Fibroblast of lung (primary cell): Measurements from ENCODE around the gene TPP2. TPM values are rescaled to one million over a fixed set of nuclear protein-coding genes. Genes with fewer than 3 reads are reported as not detected.

Experiments
- DNase-seq, 2 donors: peaks; one replicate each; pipeline versions ENCODE4 v3.0.0 to v3.0.0-alpha.2; 2010; ENCODE audit warnings: low read depth in 2 of 2
- H2AFZ ChIP-seq: 2 replicates; pipeline ENCODE4 v1.5.1; 2012; ENCODE audit warnings: low read length, control low read depth, inconsistent platforms
- H3K27ac ChIP-seq: 2 replicates; pipeline ENCODE4 v1.5.1; 2011; ENCODE audit warnings: low read length, control low read depth; ENCODE audit not compliant: insufficient read depth
- H3K27me3 ChIP-seq: 2 replicates; pipeline ENCODE4 v1.5.1; 2011; ENCODE audit warnings: mild to moderate bottlenecking, low read length; ENCODE audit not compliant: control insufficient read depth, insufficient read depth
- H3K36me3 ChIP-seq: 2 replicates; pipeline ENCODE4 v1.5.1; 2011; ENCODE audit warnings: low read length; ENCODE audit not compliant: control insufficient read depth, insufficient read depth
- H3K4me1 ChIP-seq: 2 replicates; pipeline ENCODE4 v1.5.1; 2011; ENCODE audit warnings: low read length; ENCODE audit not compliant: control insufficient read depth, insufficient read depth; ENCODE audit errors: extremely low read depth
- H3K4me2 ChIP-seq: 2 replicates; pipeline ENCODE4 v1.5.1; 2011; ENCODE audit warnings: low read length, control low read depth; ENCODE audit not compliant: insufficient read depth; ENCODE audit errors: extremely low read depth
- H3K4me3 ChIP-seq, 4 experiments: fragments of 200-600 bp in 1 of 4; sonication (generic) in 1 of 4; replicated peaks in 1 of 4; 2 replicates each; pipeline ENCODE4 v1.5.1; 2011 to 2016; ENCODE audit warnings: low read length in 4 of 4, low read depth in 3 of 4, mild to moderate bottlenecking in 3 of 4, control low read depth in 2 of 4, inconsistent platforms in 1 of 4, mixed read lengths in 1 of 4; ENCODE audit not compliant: insufficient read depth in 1 of 4; ENCODE audit errors: control extremely low read depth in 1 of 4
- H3K79me2 ChIP-seq: 2 replicates; pipeline ENCODE4 v1.5.1; 2012; ENCODE audit warnings: mild to moderate bottlenecking, low read length, inconsistent platforms; ENCODE audit not compliant: control insufficient read depth, insufficient read depth
- H3K9ac ChIP-seq: 2 replicates; pipeline ENCODE4 v1.5.1; 2011; ENCODE audit warnings: mild to moderate bottlenecking, low read length, control low read depth; ENCODE audit not compliant: insufficient read depth
- H3K9me3 ChIP-seq: 2 replicates; pipeline ENCODE4 v1.5.1; 2012; ENCODE audit warnings: low read depth, low read length; ENCODE audit not compliant: control insufficient read depth, insufficient read depth
- H4K20me1 ChIP-seq: 2 replicates; pipeline ENCODE4 v1.5.1; 2011; ENCODE audit warnings: low read length; ENCODE audit not compliant: control insufficient read depth, insufficient read depth; ENCODE audit errors: extremely low read depth
- CTCF ChIP-seq, 2 donors: IDR thresholded peaks in 1 of 2; conservative IDR thresholded peaks in 1 of 2; 1 replicate in 1 of 2; 2 replicates in 1 of 2; pipeline ENCODE4 v1.5.1; 2011 to 2012; ENCODE audit warnings: low read length in 2 of 2, control low read depth in 1 of 2, inconsistent platforms in 1 of 2, low read depth in 1 of 2, mild to moderate bottlenecking in 1 of 2
- EZH2 ChIP-seq: IDR thresholded peaks from 2 replicates; pipeline ENCODE4 v1.5.1; 2012; ENCODE audit warnings: low read length, control low read depth, mild to moderate bottlenecking; ENCODE audit errors: missing control alignments
- polyA plus RNA-seq, 2 donors: library from polyadenylated mRNA; depleted of rRNA in 1 of 2; stranded (reverse) in 1 of 2; unstranded in 1 of 2; fragments of >200 nt; gene quantifications; 2 replicates each; pipeline ENCODE4 v1.2.1, GENCODE V29; 2011 to 2012; ENCODE audit warnings: missing spikeins in 1 of 2
- total RNA-seq: library from RNA; depleted of rRNA; stranded (reverse); fragments of >200 nt; gene quantifications from 2 replicates; pipeline ENCODE4 v1.2.1, GENCODE V29; 2014

TPP2 gene
- total and polyA plus RNA-seq, 2 donors (not counting 1 experiment from before 2014, with no cell fraction given), result 45.0 to 60.3 TPM

- Histone ChIP-seq H3K36me3 (peaks cover 2% of the 10 kb centered on the region), H3K27ac (no peak overlapping the region)
- peak in 1 of 2 donors; percentile 71 for DNase-seq
Measured at GRCh38 chr13:102651892-102652291, 55.1 kb downstream of the TPP2 start.

GRCh38 chr13:102654756-102655155 lies 58.0 kb downstream of the TPP2 start:
- H3K4me3 ChIP-seq, result no peak overlapping the region
- H3K27me3 ChIP-seq, result no peaks in the 10 kb centered on the region
- H2AFZ ChIP-seq, result no peak overlapping the region
- no peaks in the 10 kb centered on the region for H3K79me2 ChIP-seq
- H3K9ac ChIP-seq, result no peak overlapping the region
- H3K36me3 ChIP-seq, result peaks cover 7% of the 10 kb centered on the region
- H3K4me1 ChIP-seq, result peaks cover 5% of the 10 kb centered on the region
- no peak for DNase-seq
- no peak for TF ChIP-seq CTCF (conservative IDR thresholded peaks at IDR 0.05 in 1 of 2, IDR thresholded peaks at IDR 0.05 in 1 of 2; ENCODE audit: low read depth in 1 of 2, low read length in 2 of 2)
- TF ChIP-seq EZH2, result no peak
- no peak overlapping the region for H3K27ac ChIP-seq
- H3K9me3 ChIP-seq, result no peaks in the 10 kb centered on the region
- no peak overlapping the region for H3K4me2 ChIP-seq
- H4K20me1 ChIP-seq, result no peaks in the 10 kb centered on the region

More at GRCh38 chr13:102651892-102652291, 55.1 kb downstream of the TPP2 start:
- H3K9ac ChIP-seq, result no peak overlapping the region
- no peak overlapping the region for H3K4me3 ChIP-seq
- no peaks in the 10 kb centered on the region for H4K20me1 ChIP-seq
- no peak overlapping the region for H3K4me2 ChIP-seq
- no peaks in the 10 kb centered on the region for H3K79me2 ChIP-seq
- H2AFZ ChIP-seq, result no peak overlapping the region
- TF ChIP-seq CTCF (conservative IDR thresholded peaks at IDR 0.05 in 1 of 2, IDR thresholded peaks at IDR 0.05 in 1 of 2; ENCODE audit: low read depth in 1 of 2, low read length in 2 of 2) (no peak), EZH2 (no peak)
- no peaks in the 10 kb centered on the region for H3K9me3 ChIP-seq
- no peaks in the 10 kb centered on the region for H3K27me3 ChIP-seq
- H3K4me1 ChIP-seq, result peaks cover 5% of the 10 kb centered on the region

GRCh38 chr13:102657630-102658029 lies 60.8 kb downstream of the TPP2 start:
- peak in 1 of 2 donors; percentile 38 for TF ChIP-seq CTCF (conservative IDR thresholded peaks at IDR 0.05 in 1 of 2, IDR thresholded peaks at IDR 0.05 in 1 of 2; ENCODE audit: low read depth in 1 of 2, low read length in 2 of 2)
- no peak for TF ChIP-seq EZH2
- no peak for DNase-seq
- no peak overlapping the region for H3K9ac ChIP-seq

More at GRCh38 chr13:102657630-102658029, 60.8 kb downstream of the TPP2 start:
- Histone ChIP-seq H3K79me2 (no peaks in the 10 kb centered on the region), H2AFZ (no peak overlapping the region), H3K9me3 (no peaks in the 10 kb centered on the region), H3K4me2 (no peak overlapping the region), H3K36me3 (peaks cover 7% of the 10 kb centered on the region), H3K4me1 (no peaks in the 10 kb centered on the region), H3K27ac (no peak overlapping the region), H3K27me3 (no peaks in the 10 kb centered on the region), H3K4me3 (no peak overlapping the region), H4K20me1 (no peaks in the 10 kb centered on the region)
